ENCODE results near the gene CCNK.

DNA sequence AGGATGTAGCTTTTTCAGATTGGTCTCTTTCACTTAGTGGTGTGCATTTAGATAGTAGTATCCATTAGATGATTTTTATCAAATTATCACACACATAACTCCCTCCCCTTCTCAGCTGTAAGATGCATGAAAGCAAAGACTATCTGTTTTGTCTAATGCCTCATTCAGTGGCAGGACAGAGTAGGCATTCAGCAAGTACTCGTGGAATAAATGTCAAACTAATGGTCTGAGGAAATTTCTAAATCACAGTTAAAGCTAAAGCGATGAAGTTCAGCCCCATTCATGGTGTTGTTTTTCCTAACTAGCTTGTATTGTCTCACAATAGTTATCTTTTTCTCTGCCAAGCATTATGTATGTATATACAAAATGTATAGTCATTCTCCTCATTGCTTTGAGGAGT, 16.1 kb downstream of the CCNK start:
- TF ChIP-seq, protein P1, sequence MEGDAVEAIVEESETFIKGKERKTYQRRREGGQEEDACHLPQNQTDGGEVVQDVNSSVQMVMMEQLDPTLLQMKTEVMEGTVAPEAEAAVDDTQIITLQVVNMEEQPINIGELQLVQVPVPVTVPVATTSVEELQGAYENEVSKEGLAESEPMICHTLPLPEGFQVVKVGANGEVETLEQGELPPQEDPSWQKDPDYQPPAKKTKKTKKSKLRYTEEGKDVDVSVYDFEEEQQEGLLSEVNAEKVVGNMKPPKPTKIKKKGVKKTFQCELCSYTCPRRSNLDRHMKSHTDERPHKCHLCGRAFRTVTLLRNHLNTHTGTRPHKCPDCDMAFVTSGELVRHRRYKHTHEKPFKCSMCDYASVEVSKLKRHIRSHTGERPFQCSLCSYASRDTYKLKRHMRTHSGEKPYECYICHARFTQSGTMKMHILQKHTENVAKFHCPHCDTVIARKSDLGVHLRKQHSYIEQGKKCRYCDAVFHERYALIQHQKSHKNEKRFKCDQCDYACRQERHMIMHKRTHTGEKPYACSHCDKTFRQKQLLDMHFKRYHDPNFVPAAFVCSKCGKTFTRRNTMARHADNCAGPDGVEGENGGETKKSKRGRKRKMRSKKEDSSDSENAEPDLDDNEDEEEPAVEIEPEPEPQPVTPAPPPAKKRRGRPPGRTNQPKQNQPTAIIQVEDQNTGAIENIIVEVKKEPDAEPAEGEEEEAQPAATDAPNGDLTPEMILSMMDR (IDR thresholded peaks at IDR 0.05) = no peak
- TF ChIP-seq POLR2A (IDR thresholded peaks at IDR 0.05) = no peak

All from uterus (tissue), 2 donors.